OCI-LY3 (cell line): ENCODE measurements around the gene CATSPERE.

Experiments
- H2AFZ ChIP-seq: fragments of 200-600, 300-600 bp; shearing (Covaris generic); 2 replicates; pipeline ENCODE4 v1.6.0; 2014; ENCODE audit warnings: antibody characterized with exemption, low read depth, low read length
- H3K27ac ChIP-seq: fragments of 200-600, 300-600 bp; sonication (generic); 2 replicates; pipeline ENCODE4 v1.5.1; 2014; ENCODE audit warnings: mild to moderate bottlenecking, low read length, moderate library complexity, mixed read lengths
- H3K27me3 ChIP-seq: fragments of 200-600, 300-600 bp; sonication (generic); 2 replicates; pipeline ENCODE4 v1.6.1; 2014; ENCODE audit warnings: low read depth, low read length, mixed read lengths
- H3K36me3 ChIP-seq: fragments of 200-600, 300-600 bp; sonication (generic); replicated peaks from 2 replicates; pipeline ENCODE3; 2014; ENCODE audit warnings: low read depth, low read length, mixed read lengths
- H3K4me1 ChIP-seq: fragments of 300-600, 200-600 bp; sonication (generic); 2 replicates; pipeline ENCODE4 v1.6.1; 2014; ENCODE audit warnings: low read length, mixed read lengths
- H3K4me2 ChIP-seq: fragments of 200-600, 300-600 bp; sonication (generic); 2 replicates; pipeline ENCODE4 v1.6.1; 2014; ENCODE audit warnings: low read length, mixed read lengths
- H3K4me3 ChIP-seq: fragments of 300-600, 200-600 bp; sonication (generic); 2 replicates; pipeline ENCODE4 v1.5.1; 2014; ENCODE audit warnings: antibody characterized with exemption, mild to moderate bottlenecking, low read length, moderate library complexity
- H3K79me2 ChIP-seq: fragments of 300-600, 200-600 bp; shearing (Covaris generic); 2 replicates; pipeline ENCODE4 v1.6.1; 2014; ENCODE audit warnings: mild to moderate bottlenecking, low read length, mixed read lengths
- H3K9ac ChIP-seq: fragments of 300-600, 200-600 bp; shearing (Covaris generic); 2 replicates; pipeline ENCODE4 v1.6.0; 2014; ENCODE audit warnings: mild to moderate bottlenecking, low read length, moderate library complexity
- H3K9me3 ChIP-seq: fragments of 200-600, 300-600 bp; shearing (Covaris generic); 2 replicates; pipeline ENCODE4 v1.6.1; 2014; ENCODE audit warnings: low read length, mixed read lengths; ENCODE audit not compliant: insufficient read depth
- H4K20me1 ChIP-seq: fragments of 200-600, 300-600 bp; sonication (generic); 2 replicates; pipeline ENCODE4 v1.6.1; 2016; ENCODE audit warnings: low read length, mixed read lengths; ENCODE audit not compliant: insufficient read depth
- CTCF ChIP-seq: fragments of 200-600, 300-600 bp; sonication (generic); IDR thresholded peaks from 2 replicates; pipeline ENCODE4 v1.5.1; 2014; ENCODE audit warnings: antibody characterized with exemption, low read length, low read depth
- EZH2phosphoT487 ChIP-seq: fragments of 200-600 bp; shearing (Covaris generic); IDR thresholded peaks from 2 replicates; pipeline ENCODE4 v1.6.1; 2018; ENCODE audit warnings: antibody characterized with exemption, mixed run types, low read depth

CATSPERE gene

GRCh38 chr1:244614113-244614836, 153.2 kb downstream of the CATSPERE start:
- Histone ChIP-seq H3K36me3 (no peaks in the 10 kb centered on the region), H3K4me3 (no peak overlapping the region), H3K9ac (no peak overlapping the region), H2AFZ (no peak overlapping the region), H3K4me2 (no peak overlapping the region), H3K4me1 (no peaks in the 10 kb centered on the region), H3K27me3 (peaks cover 10% of the 10 kb centered on the region; the same call in 1 of the 2 replicates), H4K20me1 (no peaks in the 10 kb centered on the region), H3K9me3 (no peaks in the 10 kb centered on the region), H3K79me2 (no peaks in the 10 kb centered on the region), H3K27ac (no peak overlapping the region)
- TF ChIP-seq CTCF (no peak), EZH2phosphoT487 (no peak)

GRCh38 chr1:244614879-244615278, 153.8 kb downstream of the CATSPERE start:
- Histone ChIP-seq H3K27ac (no peak overlapping the region), H3K4me2 (no peak overlapping the region), H3K4me3 (no peak overlapping the region), H2AFZ (no peak overlapping the region), H3K36me3 (no peaks in the 10 kb centered on the region), H3K79me2 (no peaks in the 10 kb centered on the region), H4K20me1 (no peaks in the 10 kb centered on the region), H3K4me1 (no peaks in the 10 kb centered on the region), H3K27me3 (peaks cover 10% of the 10 kb centered on the region; the same call in 1 of the 2 replicates), H3K9me3 (no peaks in the 10 kb centered on the region), H3K9ac (no peak overlapping the region)
- TF ChIP-seq CTCF (no peak), EZH2phosphoT487 (no peak)

- H3K4me3 ChIP-seq, result no peak overlapping the region
- no peaks in the 10 kb centered on the region for H3K36me3 ChIP-seq
- no peaks in the 10 kb centered on the region for H3K79me2 ChIP-seq
- no peak overlapping the region for H3K9ac ChIP-seq
- TF ChIP-seq EZH2phosphoT487, result no peak
- no peak for TF ChIP-seq CTCF
- H3K27me3 ChIP-seq, result peaks cover 10% of the 10 kb centered on the region; the same call in 1 of the 2 replicates
- no peak overlapping the region for H2AFZ ChIP-seq
- H3K9me3 ChIP-seq, result no peaks in the 10 kb centered on the region
- no peak overlapping the region for H3K4me2 ChIP-seq
- no peaks in the 10 kb centered on the region for H3K4me1 ChIP-seq
- no peaks in the 10 kb centered on the region for H4K20me1 ChIP-seq
- H3K27ac ChIP-seq, result no peak overlapping the region
These were observed 154.2 kb downstream of the CATSPERE start for GRCh38 chr1:244615301-244615700.

GRCh38 chr1:244626709-244627108, 165.6 kb downstream of the CATSPERE start:
- H3K4me3 ChIP-seq, result no peak overlapping the region
- H3K4me2 ChIP-seq, result 0 out of 2 replicates have a peak overlapping the region, but pooled peaks have one; percentile 15
- no peaks in the 10 kb centered on the region for H3K36me3 ChIP-seq
- H3K9me3 ChIP-seq, result no peaks in the 10 kb centered on the region
- no peak overlapping the region for H3K9ac ChIP-seq
- peak overlapping the region; percentile 4; the same call in 1 of the 2 replicates for H2AFZ ChIP-seq
- no peaks in the 10 kb centered on the region for H4K20me1 ChIP-seq
- TF ChIP-seq CTCF, result no peak
- no peak for TF ChIP-seq EZH2phosphoT487
- H3K27ac ChIP-seq, result no peak overlapping the region
- H3K27me3 ChIP-seq, result peaks cover 15% of the 10 kb centered on the region
- H3K79me2 ChIP-seq, result no peaks in the 10 kb centered on the region
- H3K4me1 ChIP-seq, result no peaks in the 10 kb centered on the region
